Stimulated activated CD8-positive, alpha-beta memory T cell treated with anti-CD3 and anti-CD28 coated beads, Interleukin-12 subunit alpha, Interleukin-12 subunit beta, amount 100 ng/mL, for 1 hour (primary cell): ENCODE data around the gene SERPINA9.
"Not testable (repeated sequence)": the region's sequence is repeated elsewhere in the genome, so short reads cannot be mapped to it uniquely, and the experiment has no call there.

Experiments
- DNase-seq: peaks from one replicate; pipeline ENCODE4 v3.0.0-alpha.2; 2020; ENCODE audit warnings: low read depth

The SERPINA9 gene

GRCh38 chr14:94476023-94476422 is at the start of gene SERPINA9:
Gene SERPINA9 (minus strand): TSS chr14:94476197. CDS start chr14:94469840, 6,357 bp downstream.
- no peak for DNase-seq

- DNase-seq: no peak
These were observed 48.1 kb upstream of the SERPINA9 start for GRCh38 chr14:94524093-94524492.

- DNase-seq: no peak
These were observed 47.3 kb upstream of the SERPINA9 start for GRCh38 chr14:94523265-94523664.

GRCh38 chr14:94522115-94522724 is 46.2 kb upstream of the SERPINA9 start:
- no peak for DNase-seq

GRCh38 chr14:94521375-94522114 is 45.5 kb upstream of the SERPINA9 start:
- no peak for DNase-seq

GRCh38 chr14:94517641-94518257 is 41.8 kb upstream of the SERPINA9 start:
- no peak for DNase-seq

GRCh38 chr14:94517248-94517640 is 41.2 kb upstream of the SERPINA9 start:
- DNase-seq: no peak

GRCh38 chr14:94515856-94516255 is 39.9 kb upstream of the SERPINA9 start:
- DNase-seq: no peak

- DNase-seq: no peak
These were observed 39.4 kb upstream of the SERPINA9 start for GRCh38 chr14:94515426-94515825.

- DNase-seq: no peak
These were observed 38.4 kb upstream of the SERPINA9 start for GRCh38 chr14:94514351-94514750.

GRCh38 chr14:94510481-94510880 is 34.5 kb upstream of the SERPINA9 start:
- DNase-seq: not testable (repeated sequence)

- DNase-seq: no peak
These were observed 33.4 kb upstream of the SERPINA9 start, which contains the start of gene SERPINA12 for GRCh38 chr14:94509356-94509755. Gene SERPINA12 (minus strand): TSS chr14:94509469. CDS start chr14:94498397, 11,072 bp downstream.

- DNase-seq: no peak
These were observed 29.6 kb upstream of the SERPINA9 start for GRCh38 chr14:94505641-94506040.

- DNase-seq: no peak
These were observed 29.2 kb upstream of the SERPINA9 start for GRCh38 chr14:94505206-94505605.

GRCh38 chr14:94501588-94502516 is 25.9 kb upstream of the SERPINA9 start:
- DNase-seq: no peak

- DNase-seq: no peak
These were observed 24.3 kb upstream of the SERPINA9 start for GRCh38 chr14:94500264-94500663.

- no peak for DNase-seq
These were observed 23.7 kb upstream of the SERPINA9 start for GRCh38 chr14:94499673-94500072.

GRCh38 chr14:94498215-94498614 is 22.2 kb upstream of the SERPINA9 start:
- no peak for DNase-seq

- DNase-seq: no peak
These were observed 18.1 kb upstream of the SERPINA9 start for GRCh38 chr14:94494085-94494484.

- no peak for DNase-seq
These were observed 15.5 kb upstream of the SERPINA9 start for GRCh38 chr14:94491511-94491910.

GRCh38 chr14:94489336-94489735 is 13.3 kb upstream of the SERPINA9 start:
- DNase-seq: no peak

- DNase-seq: no peak
These were observed 10.9 kb upstream of the SERPINA9 start for GRCh38 chr14:94486883-94487282.
